ENCODE results near the gene RBFOX1.

Gene RBFOX1

GRCh38 chr16:7615565-7615964 lies 282.9 kb downstream of the RBFOX1 start:
- DNase-seq = no peak

- no peak for DNase-seq
These were observed 292.5 kb downstream of the RBFOX1 start for GRCh38 chr16:7624871-7625766.

GRCh38 chr16:7628981-7629380 lies 296.3 kb downstream of the RBFOX1 start:
- DNase-seq = no peak

GRCh38 chr16:7629571-7629970 lies 296.9 kb downstream of the RBFOX1 start:
- DNase-seq = no peak

GRCh38 chr16:7637446-7637845 lies 304.8 kb downstream of the RBFOX1 start:
- DNase-seq = no peak

- peak; percentile 39 for DNase-seq
These were observed 305.7 kb downstream of the RBFOX1 start for GRCh38 chr16:7638306-7638705.

GRCh38 chr16:7640334-7640733 lies 307.7 kb downstream of the RBFOX1 start:
- no peak for DNase-seq

GRCh38 chr16:7644176-7644575 lies 311.5 kb downstream of the RBFOX1 start:
- no peak for DNase-seq

- DNase-seq = no peak
These were observed 312.2 kb downstream of the RBFOX1 start for GRCh38 chr16:7644811-7645210.

GRCh38 chr16:7646821-7647500 lies 314.3 kb downstream of the RBFOX1 start:
- no peak for DNase-seq

- no peak for DNase-seq
These were observed 317.8 kb downstream of the RBFOX1 start for GRCh38 chr16:7650431-7650830.

GRCh38 chr16:7651803-7652570 lies 319.3 kb downstream of the RBFOX1 start:
- no peak for DNase-seq

- no peak for DNase-seq
These were observed 321.3 kb downstream of the RBFOX1 start for GRCh38 chr16:7653746-7654461.

GRCh38 chr16:7675628-7676027 lies 343.0 kb downstream of the RBFOX1 start:
- DNase-seq = no peak

GRCh38 chr16:7680296-7680695 lies 347.7 kb downstream of the RBFOX1 start:
- no peak for DNase-seq

- DNase-seq = no peak
These were observed 356.2 kb downstream of the RBFOX1 start for GRCh38 chr16:7688811-7689210.

- DNase-seq = no peak
These were observed 356.6 kb downstream of the RBFOX1 start for GRCh38 chr16:7689234-7689633.

GRCh38 chr16:7691533-7691932 lies 358.9 kb downstream of the RBFOX1 start:
- no peak for DNase-seq

- no peak for DNase-seq
These were observed 371.0 kb downstream of the RBFOX1 start for GRCh38 chr16:7703672-7704071.

GRCh38 chr16:7705885-7706284 lies 373.2 kb downstream of the RBFOX1 start:
- DNase-seq = no peak

- no peak for DNase-seq
These were observed 376.5 kb downstream of the RBFOX1 start for GRCh38 chr16:7709186-7709585.

- no peak for DNase-seq
These were observed 380.6 kb downstream of the RBFOX1 start for GRCh38 chr16:7713244-7713643.

GRCh38 chr16:7714775-7715174 lies 382.1 kb downstream of the RBFOX1 start:
- no peak for DNase-seq

Data from femur (tissue), 1 donor.